A172 (cell line): ENCODE results near the gene PCDHGA6. TPM values are rescaled to one million over a fixed set of nuclear protein-coding genes. Genes with fewer than 3 reads are reported as not detected.
"Not testable (repeated sequence)": the region's sequence is repeated elsewhere in the genome, so short reads cannot be mapped to it uniquely, and the experiment has no call there.

Experiments
- DNase-seq: peaks from one replicate; pipeline ENCODE4 v3.0.0-alpha.2; 2015; ENCODE audit warnings: low spot score
- total RNA-seq: library from RNA; depleted of rRNA; stranded (reverse); fragments of >200 nt; shearing (Covaris generic); gene quantifications from 2 replicates; pipeline ENCODE4 v1.2.3, GENCODE V29; 2014

PCDHGA6 gene
- total RNA-seq, 1 experiment from 2014 or later: 1.9 TPM

- DNase-seq: no peak
Measured at GRCh38 chr5:141392429-141393198, 18.9 kb downstream of the PCDHGA6 start, which contains the start of gene PCDHGA8. Gene PCDHGA8, plus strand, starts transcription at chr5:141392633. Its CDS starts 181 bp downstream, at chr5:141392814.

GRCh38 chr5:141393267-141393666 is 19.6 kb downstream of the PCDHGA6 start:
- no peak for DNase-seq

- not testable (repeated sequence) for DNase-seq
Measured at GRCh38 chr5:141394401-141395187, 20.9 kb downstream of the PCDHGA6 start.

- DNase-seq: not testable (repeated sequence)
Measured at GRCh38 chr5:141397756-141398551, 24.3 kb downstream of the PCDHGA6 start, which contains the start of gene PCDHGB5. Gene PCDHGB5, plus strand, starts transcription at chr5:141397947. Its CDS starts 181 bp downstream, at chr5:141398128.

- DNase-seq: no peak
Measured at GRCh38 chr5:141398608-141399007, 24.9 kb downstream of the PCDHGA6 start.

GRCh38 chr5:141399555-141400258 is 26.0 kb downstream of the PCDHGA6 start:
- DNase-seq: no peak

GRCh38 chr5:141402553-141403243 is 29.0 kb downstream of the PCDHGA6 start, which contains the start of gene PCDHGA9:
Gene PCDHGA9, plus strand, starts transcription at chr5:141402778. Its CDS starts 175 bp downstream, at chr5:141402953.
- DNase-seq: peak; percentile 42

- DNase-seq: no peak
Measured at GRCh38 chr5:141403387-141403786, 29.7 kb downstream of the PCDHGA6 start.

GRCh38 chr5:141407790-141408505 is 34.3 kb downstream of the PCDHGA6 start, which contains the start of gene PCDHGB6:
Gene PCDHGB6, plus strand, starts transcription at chr5:141408021. Its CDS starts 182 bp downstream, at chr5:141408203.
- DNase-seq: not testable (repeated sequence)

- no peak for DNase-seq
Measured at GRCh38 chr5:141409598-141410306, 36.1 kb downstream of the PCDHGA6 start.

- DNase-seq: no peak
Measured at GRCh38 chr5:141411575-141411974, 37.9 kb downstream of the PCDHGA6 start.

GRCh38 chr5:141412854-141413539 is 39.3 kb downstream of the PCDHGA6 start, which contains the start of gene PCDHGA10:
Gene PCDHGA10, plus strand, starts transcription at chr5:141412987. Its CDS starts 189 bp downstream, at chr5:141413176.
- peak; percentile 65 for DNase-seq

GRCh38 chr5:141413540-141414069 is 39.9 kb downstream of the PCDHGA6 start:
- no peak for DNase-seq

- DNase-seq: not testable (repeated sequence)
Measured at GRCh38 chr5:141414548-141415274, 41.0 kb downstream of the PCDHGA6 start.

- not testable (repeated sequence) for DNase-seq
Measured at GRCh38 chr5:141415275-141415618, 41.6 kb downstream of the PCDHGA6 start.

GRCh38 chr5:141417494-141418172 is 43.9 kb downstream of the PCDHGA6 start, which contains the start of gene PCDHGB7:
Gene PCDHGB7, plus strand, starts transcription at chr5:141417677. Its CDS starts 183 bp downstream, at chr5:141417860.
- DNase-seq: peak; percentile 72
